NT2/D1 (cell line): ENCODE measurements around the gene OIT3.

Source experiments
- SUZ12 ChIP-seq: IDR thresholded peaks from 2 replicates; pipeline ENCODE4 v1.6.1; 2011; ENCODE audit not compliant: insufficient read length, insufficient read depth; ENCODE audit errors: extremely low read depth
- YY1 ChIP-seq: IDR thresholded peaks from 2 replicates; pipeline ENCODE4 v1.6.1; 2011; ENCODE audit not compliant: insufficient read length, insufficient read depth
- ZNF274 ChIP-seq: IDR thresholded peaks from 2 replicates; pipeline ENCODE4 v1.6.1; 2011; ENCODE audit warnings: mild to moderate bottlenecking, low read depth, low read length

DNA sequence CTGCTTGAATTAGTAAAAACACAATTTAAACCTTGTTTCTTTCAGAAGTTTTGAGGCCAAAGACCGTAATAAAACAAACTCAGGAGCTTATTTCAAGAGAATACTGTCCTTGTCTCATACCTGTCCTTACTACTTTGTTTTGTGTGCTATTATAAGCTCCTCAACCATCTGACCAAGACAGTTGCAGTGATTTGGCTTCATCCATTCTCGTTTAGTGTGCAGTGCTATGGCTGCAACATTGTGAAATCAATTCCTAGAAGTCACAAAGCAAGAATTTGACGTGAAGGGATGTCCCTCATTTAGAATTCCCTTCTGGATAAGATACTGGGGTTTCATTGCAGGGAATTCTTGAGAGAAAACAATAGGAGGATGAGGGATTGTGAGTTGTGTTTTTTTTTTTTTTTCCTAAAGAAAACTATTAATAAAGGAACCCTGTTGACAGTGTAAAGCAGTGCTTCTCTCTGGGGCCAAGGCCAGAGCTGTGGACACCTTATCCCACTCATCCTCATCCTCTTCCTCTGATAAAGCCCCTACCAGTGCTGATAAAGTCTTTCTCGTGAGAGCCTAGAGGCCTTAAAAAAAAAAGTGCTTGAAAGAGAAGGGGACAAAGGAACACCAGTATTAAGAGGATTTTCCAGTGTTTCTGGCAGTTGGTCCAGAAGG, at the start of gene OIT3:
- TF ChIP-seq ZNF274: no peak
- no peak for TF ChIP-seq YY1
- TF ChIP-seq SUZ12: no peak
